ENCODE measurements around the gene CHRNG. TPM values are rescaled to one million over a fixed set of nuclear protein-coding genes. Genes with fewer than 3 reads are reported as not detected.

CHRNG gene
- total and polyA plus RNA-seq, 7 experiments from 2014 or later, result 0.10 to 0.26 TPM; not detected in 5

GRCh38 chr2:232505856-232506255, 33.6 kb upstream of the CHRNG start:
- Histone ChIP-seq H3K36me3 (ENCODE audit: control insufficient read depth in 2 of 3, insufficient read depth in 3 of 3, low read length in 3 of 3) (no peaks in the 10 kb centered on the region), H3K27me3 (ENCODE audit: control insufficient read depth in 2 of 2, insufficient read depth in 2 of 2, low read length in 2 of 2) (peaks cover 0 to 7% of the 10 kb centered on the region in 2 donors), H3K4me1 (ENCODE audit: control insufficient read depth in 2 of 2, insufficient read depth in 2 of 2, low read length in 2 of 2) (peaks cover 0 to 4% of the 10 kb centered on the region in 2 donors), H3K4me3 (ENCODE audit: low read length) (no peak overlapping the region), H3K9me3 (ENCODE audit: control insufficient read depth in 2 of 3, low read length in 3 of 3) (no peaks in the 10 kb centered on the region), H3K27ac (ENCODE audit: low read depth, low read length) (no peak overlapping the region)
- DNase-seq (no peak), ATAC-seq (no peak)
- POLR2A ChIA-PET, result no interaction called here
- no peaks in the 10 kb centered on the region for H3K36me3 Mint-ChIP-seq
- intact Hi-C loops (cut with micrococcal nuclease), result no loop called here
- no peak overlapping the region for H3K27ac Mint-ChIP-seq
- peaks cover 17 to 61% (median 35%) of the 10 kb centered on the region in 5 donors for H3K27me3 Mint-ChIP-seq
- H3K9me3 Mint-ChIP-seq, result no peaks in the 10 kb centered on the region
- peaks cover 0 to 9% (median 4%) of the 10 kb centered on the region in 7 donors for H3K4me1 Mint-ChIP-seq
- H3K4me3 Mint-ChIP-seq, result no peak overlapping the region
- CTCF ChIA-PET, result no interaction called here

DNA sequence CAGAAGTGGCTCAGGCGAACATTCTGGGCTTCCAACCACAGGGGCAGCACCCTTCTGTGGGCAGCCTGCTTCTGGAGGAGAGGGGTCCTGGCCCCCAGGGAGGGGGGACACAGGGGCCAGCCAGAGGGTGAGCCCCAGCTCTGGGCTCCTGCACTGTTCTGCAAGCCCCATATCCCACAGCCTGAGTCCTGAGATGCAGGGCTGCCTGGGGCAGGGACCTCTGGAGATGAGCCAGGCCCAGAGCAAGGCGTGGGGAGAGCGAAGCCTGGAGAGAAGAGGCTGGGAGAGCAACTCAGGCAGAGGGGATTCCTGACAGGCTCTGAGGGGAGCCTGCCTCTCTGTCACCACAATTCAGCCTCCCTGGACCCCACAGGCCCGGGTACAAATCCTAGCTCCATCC, 32.8 kb upstream of the CHRNG start:
- Mint-ChIP-seq H3K4me1 (peaks cover 0 to 9% (median 4%) of the 10 kb centered on the region in 7 donors), H3K27ac (no peak overlapping the region), H3K27me3 (peaks cover 17 to 52% (median 32%) of the 10 kb centered on the region in 5 donors), H3K36me3 (no peaks in the 10 kb centered on the region), H3K4me3 (no peak overlapping the region), H3K9me3 (no peaks in the 10 kb centered on the region)
- Histone ChIP-seq H3K27ac (ENCODE audit: low read depth, low read length) (no peak overlapping the region), H3K36me3 (ENCODE audit: control insufficient read depth in 2 of 3, insufficient read depth in 3 of 3, low read length in 3 of 3) (no peaks in the 10 kb centered on the region), H3K9me3 (ENCODE audit: control insufficient read depth in 2 of 3, low read length in 3 of 3) (no peaks in the 10 kb centered on the region), H3K27me3 (ENCODE audit: control insufficient read depth in 2 of 2, insufficient read depth in 2 of 2, low read length in 2 of 2) (peaks cover 0 to 7% of the 10 kb centered on the region in 2 donors), H3K4me1 (ENCODE audit: control insufficient read depth in 2 of 2, insufficient read depth in 2 of 2, low read length in 2 of 2) (peaks cover 0 to 4% of the 10 kb centered on the region in 2 donors), H3K4me3 (ENCODE audit: low read length) (no peak overlapping the region)
- ATAC-seq (no peak), DNase-seq (no peak)
- ChIA-PET POLR2A (no interaction called here), CTCF (no interaction called here)
- intact Hi-C loops (cut with micrococcal nuclease), result no loop called here

- H3K4me1 ChIP-seq (ENCODE audit: control insufficient read depth in 2 of 2, insufficient read depth in 2 of 2, low read length in 2 of 2), result no peaks in the 10 kb centered on the region
- H3K27ac Mint-ChIP-seq, result no peak overlapping the region
- H3K27me3 Mint-ChIP-seq, result peaks cover 16 to 47% (median 27%) of the 10 kb centered on the region in 5 donors
- H3K36me3 ChIP-seq (ENCODE audit: control insufficient read depth in 2 of 3, insufficient read depth in 3 of 3, low read length in 3 of 3), result no peaks in the 10 kb centered on the region
- H3K27ac ChIP-seq (ENCODE audit: low read depth, low read length), result no peak overlapping the region
- no peak overlapping the region for H3K4me3 Mint-ChIP-seq
- ATAC-seq (no peak), DNase-seq (no peak)
- ChIA-PET CTCF (no interaction called here), POLR2A (no interaction called here)
- H3K4me1 Mint-ChIP-seq, result peaks cover 0 to 9% (median 3%) of the 10 kb centered on the region in 7 donors
- no peak overlapping the region for H3K4me3 ChIP-seq (ENCODE audit: low read length)
- no peaks in the 10 kb centered on the region for H3K36me3 Mint-ChIP-seq
- H3K9me3 Mint-ChIP-seq, result no peaks in the 10 kb centered on the region
- peaks cover 0 to 7% of the 10 kb centered on the region in 2 donors for H3K27me3 ChIP-seq (ENCODE audit: control insufficient read depth in 2 of 2, insufficient read depth in 2 of 2, low read length in 2 of 2)
- intact Hi-C loops (cut with micrococcal nuclease), result no loop called here
- no peaks in the 10 kb centered on the region for H3K9me3 ChIP-seq (ENCODE audit: control insufficient read depth in 2 of 3, low read length in 3 of 3)
Measured at GRCh38 chr2:232508251-232508650, 31.2 kb upstream of the CHRNG start.

GRCh38 chr2:232511336-232511890, 28.1 kb upstream of the CHRNG start:
- Mint-ChIP-seq H3K4me3 (no peak overlapping the region), H3K9me3 (no peaks in the 10 kb centered on the region), H3K4me1 (peaks cover 0 to 1% (median 0%) of the 10 kb centered on the region in 7 donors), H3K27me3 (peaks cover 0 to 27% (median 8%) of the 10 kb centered on the region in 5 donors), H3K27ac (no peak overlapping the region), H3K36me3 (no peaks in the 10 kb centered on the region)
- H3K27ac ChIP-seq (ENCODE audit: low read depth, low read length), result no peak overlapping the region
- no peaks in the 10 kb centered on the region for H3K9me3 ChIP-seq (ENCODE audit: control insufficient read depth in 2 of 3, low read length in 3 of 3)
- no peaks in the 10 kb centered on the region for H3K4me1 ChIP-seq (ENCODE audit: control insufficient read depth in 2 of 2, insufficient read depth in 2 of 2, low read length in 2 of 2)
- DNase-seq (no peak), ATAC-seq (no peak)
- H3K4me3 ChIP-seq (ENCODE audit: low read length), result no peak overlapping the region
- H3K27me3 ChIP-seq (ENCODE audit: control insufficient read depth in 2 of 2, insufficient read depth in 2 of 2, low read length in 2 of 2), result no peaks in the 10 kb centered on the region
- intact Hi-C loops (cut with micrococcal nuclease), result no loop called here
- ChIA-PET CTCF (no interaction called here), POLR2A (no interaction called here)
- no peaks in the 10 kb centered on the region for H3K36me3 ChIP-seq (ENCODE audit: control insufficient read depth in 2 of 3, insufficient read depth in 3 of 3, low read length in 3 of 3)

DNA sequence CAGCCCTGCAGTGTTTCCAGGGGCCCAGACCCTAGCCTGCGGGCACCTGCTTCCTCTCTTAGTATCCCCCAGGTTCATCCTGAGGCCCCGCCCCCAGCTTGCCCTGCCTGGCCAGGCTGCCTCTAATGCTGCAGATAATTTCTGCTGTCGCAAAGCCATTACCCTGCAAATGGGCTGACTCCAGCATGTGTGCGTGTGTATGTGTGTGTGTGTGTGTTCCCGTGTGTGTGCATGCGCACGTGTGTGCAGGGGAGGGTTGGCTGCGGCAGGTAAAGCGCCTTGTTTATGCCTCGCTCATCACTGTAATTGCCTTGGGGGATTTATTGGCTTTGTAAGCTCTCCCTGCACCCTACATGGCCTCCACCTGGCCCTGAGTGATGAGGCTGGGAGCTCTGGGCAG, 26.9 kb upstream of the CHRNG start:
- CTCF ChIA-PET, result no interaction called here
- peaks cover 0 to 25% (median 8%) of the 10 kb centered on the region in 5 donors for H3K27me3 Mint-ChIP-seq
- no peaks in the 10 kb centered on the region for H3K36me3 Mint-ChIP-seq

GRCh38 chr2:232513353-232513752, 26.1 kb upstream of the CHRNG start:
- Mint-ChIP-seq H3K9me3 (no peaks in the 10 kb centered on the region), H3K4me3 (no peak overlapping the region), H3K4me1 (peaks cover 0 to 3% (median 0%) of the 10 kb centered on the region in 7 donors), H3K36me3 (no peaks in the 10 kb centered on the region), H3K27me3 (peaks cover 1 to 25% (median 8%) of the 10 kb centered on the region in 5 donors), H3K27ac (no peak overlapping the region)
- Histone ChIP-seq H3K9me3 (ENCODE audit: control insufficient read depth in 2 of 3, low read length in 3 of 3) (no peaks in the 10 kb centered on the region), H3K27me3 (ENCODE audit: control insufficient read depth in 2 of 2, insufficient read depth in 2 of 2, low read length in 2 of 2) (no peaks in the 10 kb centered on the region), H3K4me1 (ENCODE audit: control insufficient read depth in 2 of 2, insufficient read depth in 2 of 2, low read length in 2 of 2) (no peaks in the 10 kb centered on the region), H3K27ac (ENCODE audit: low read depth, low read length) (no peak overlapping the region), H3K4me3 (ENCODE audit: low read length) (no peak overlapping the region), H3K36me3 (ENCODE audit: control insufficient read depth in 2 of 3, insufficient read depth in 3 of 3, low read length in 3 of 3) (no peaks in the 10 kb centered on the region)
- POLR2A ChIA-PET, result no interaction called here
- DNase-seq (no peak), ATAC-seq (no peak)
- CTCF ChIA-PET, result no interaction called here
- intact Hi-C loops (cut with micrococcal nuclease), result no loop called here

More for the DNA sequence above, 26.9 kb upstream of the CHRNG start:
- no peak for ATAC-seq
- DNase-seq, result no peak
- POLR2A ChIA-PET, result no interaction called here
- no peak overlapping the region for H3K4me3 ChIP-seq (ENCODE audit: low read length)
- H3K9me3 ChIP-seq (ENCODE audit: control insufficient read depth in 2 of 3, low read length in 3 of 3), result no peaks in the 10 kb centered on the region
- peaks cover 0 to 3% (median 0%) of the 10 kb centered on the region in 7 donors for H3K4me1 Mint-ChIP-seq
- H3K27ac Mint-ChIP-seq, result no peak overlapping the region
- H3K9me3 Mint-ChIP-seq, result no peaks in the 10 kb centered on the region
- no peak overlapping the region for H3K4me3 Mint-ChIP-seq
- intact Hi-C loops (cut with micrococcal nuclease), result no loop called here
- no peaks in the 10 kb centered on the region for H3K4me1 ChIP-seq (ENCODE audit: control insufficient read depth in 2 of 2, insufficient read depth in 2 of 2, low read length in 2 of 2)
- no peaks in the 10 kb centered on the region for H3K27me3 ChIP-seq (ENCODE audit: control insufficient read depth in 2 of 2, insufficient read depth in 2 of 2, low read length in 2 of 2)
- H3K27ac ChIP-seq (ENCODE audit: low read depth, low read length), result no peak overlapping the region
- H3K36me3 ChIP-seq (ENCODE audit: control insufficient read depth in 2 of 3, insufficient read depth in 3 of 3, low read length in 3 of 3), result no peaks in the 10 kb centered on the region

- peaks cover 0 to 3% (median 0%) of the 10 kb centered on the region in 7 donors for H3K4me1 Mint-ChIP-seq
- CTCF ChIA-PET, result no interaction called here
- no peaks in the 10 kb centered on the region for H3K9me3 Mint-ChIP-seq
- Histone ChIP-seq H3K9me3 (ENCODE audit: control insufficient read depth in 2 of 3, low read length in 3 of 3) (no peaks in the 10 kb centered on the region), H3K4me3 (ENCODE audit: low read length) (no peak overlapping the region), H3K36me3 (ENCODE audit: control insufficient read depth in 2 of 3, insufficient read depth in 3 of 3, low read length in 3 of 3) (no peaks in the 10 kb centered on the region), H3K27me3 (ENCODE audit: control insufficient read depth in 2 of 2, insufficient read depth in 2 of 2, low read length in 2 of 2) (no peaks in the 10 kb centered on the region), H3K4me1 (ENCODE audit: control insufficient read depth in 2 of 2, insufficient read depth in 2 of 2, low read length in 2 of 2) (no peaks in the 10 kb centered on the region), H3K27ac (ENCODE audit: low read depth, low read length) (no peak overlapping the region)
- POLR2A ChIA-PET, result no interaction called here
- ATAC-seq (no peak), DNase-seq (no peak)
- H3K27me3 Mint-ChIP-seq, result peaks cover 9 to 24% (median 14%) of the 10 kb centered on the region in 5 donors
- no peak overlapping the region for H3K27ac Mint-ChIP-seq
- no peaks in the 10 kb centered on the region for H3K36me3 Mint-ChIP-seq
- intact Hi-C loops (cut with micrococcal nuclease), result no loop called here
- H3K4me3 Mint-ChIP-seq, result no peak overlapping the region
Measured at GRCh38 chr2:232515639-232516038, 23.9 kb upstream of the CHRNG start.
